ENCODE data around the gene ANTXR1.

Gene ANTXR1

GRCh38 chr2:69102041-69102593 is 89.1 kb downstream of the ANTXR1 start:
- DNase-seq, result no peak

- no peak for DNase-seq
Measured at GRCh38 chr2:69103419-69103818, 90.4 kb downstream of the ANTXR1 start.

GRCh38 chr2:69104261-69104660 is 91.3 kb downstream of the ANTXR1 start:
- no peak for DNase-seq

- DNase-seq, result no peak
Measured at GRCh38 chr2:69109255-69109654, 96.3 kb downstream of the ANTXR1 start.

- DNase-seq, result no peak
Measured at GRCh38 chr2:69111076-69111475, 98.1 kb downstream of the ANTXR1 start.

- no peak for DNase-seq
Measured at GRCh38 chr2:69113627-69114026, 100.6 kb downstream of the ANTXR1 start.

- no peak for DNase-seq
Measured at GRCh38 chr2:69114534-69114933, 101.6 kb downstream of the ANTXR1 start.

GRCh38 chr2:69116438-69116837 is 103.5 kb downstream of the ANTXR1 start:
- DNase-seq, result no peak

GRCh38 chr2:69118609-69119008 is 105.6 kb downstream of the ANTXR1 start:
- no peak for DNase-seq

- DNase-seq, result no peak
Measured at GRCh38 chr2:69119104-69119894, 106.3 kb downstream of the ANTXR1 start.

GRCh38 chr2:69122271-69122670 is 109.3 kb downstream of the ANTXR1 start:
- no peak for DNase-seq

GRCh38 chr2:69123182-69123581 is 110.2 kb downstream of the ANTXR1 start:
- no peak for DNase-seq

GRCh38 chr2:69124343-69124742 is 111.4 kb downstream of the ANTXR1 start:
- no peak for DNase-seq

- DNase-seq, result no peak
Measured at GRCh38 chr2:69125816-69126215, 112.8 kb downstream of the ANTXR1 start.

GRCh38 chr2:69126341-69126740 is 113.4 kb downstream of the ANTXR1 start:
- no peak for DNase-seq

- no peak for DNase-seq
Measured at GRCh38 chr2:69131452-69131851, 118.5 kb downstream of the ANTXR1 start.

- DNase-seq, result no peak
Measured at GRCh38 chr2:69131983-69132675, 119.2 kb downstream of the ANTXR1 start.

- DNase-seq, result no peak
Measured at GRCh38 chr2:69132960-69133590, 120.1 kb downstream of the ANTXR1 start.

- DNase-seq, result no peak
Measured at GRCh38 chr2:69133898-69134297, 120.9 kb downstream of the ANTXR1 start.

- DNase-seq, result no peak
Measured at GRCh38 chr2:69134306-69134945, 121.4 kb downstream of the ANTXR1 start.

GRCh38 chr2:69138247-69138772 is 125.3 kb downstream of the ANTXR1 start:
- DNase-seq, result no peak

- DNase-seq, result no peak
Measured at GRCh38 chr2:69138793-69139459, 125.9 kb downstream of the ANTXR1 start.
